K562 (cell line): ENCODE results near the gene WWP2. TPM values are rescaled to one million over a fixed set of nuclear protein-coding genes. Genes with fewer than 3 reads are reported as not detected.

Source experiments
- ATAC-seq: fragments of 200-7000 bp; cut with Tn5 transposase; 3 replicates; pipeline ENCODE4 v1.9.1; 2020; ENCODE audit warnings: moderate library complexity
- BruUV-seq: library from RNA; stranded (reverse); fragments of 400-500 nt; replicated peaks from 2 replicates; lab custom pipeline; 2021; lab: Mats Ljungman, UMichigan
- CTCF ChIA-PET: fragments of 300-600 bp; formaldehyde crosslinking; extraction: SDS; loops from one replicate; lab custom pipeline; 2021; ENCODE audit warnings: low intra/inter-chr PET ratio; lab: Yijun Ruan, JAX
- POLR2A ChIA-PET: fragments of 300-600, 350-650 bp; sonication (Branson Sonifier 250); formaldehyde crosslinking; extraction: SDS; loops from one replicate; lab custom pipeline; 2021; ENCODE audit warnings: antibody characterized with exemption, inconsistent platforms; lab: Yijun Ruan, JAX
- DNase-seq, 4 experiments: peaks; one replicate each; pipeline versions ENCODE4 v3.0.0 to v3.0.0-alpha.2; 2011 to 2018; ENCODE audit warnings: low spot score in 3 of 4, mixed read lengths in 3 of 4; ENCODE audit errors: extremely low read depth in 1 of 4
- FAIRE-seq: peaks from 2 replicates; lab custom pipeline; 2011; peaks lifted over from hg19 to GRCh38; lab: Jason Lieb, UNC
- H2AFZ ChIP-seq: 2 replicates; pipeline ENCODE4 v1.6.0; 2011; ENCODE audit warnings: low read depth, low read length, control low read depth, inconsistent platforms
- H3K27ac ChIP-seq: fragments of 200-600 bp; 3 replicates; pipeline ENCODE4 v1.8.0; 2011; ENCODE audit warnings: low read depth, mild to moderate bottlenecking, control low read depth, inconsistent platforms, low read length, moderate library complexity, mixed read lengths; ENCODE audit errors: extremely low read depth
- H3K27me3 ChIP-seq, 2 experiments: fragments of 300-600 bp in 1 of 2; 2 replicates in 1 of 2; 3 replicates in 1 of 2; pipeline versions ENCODE4 v1.6.0 to v1.8.0; 2011; ENCODE audit warnings: inconsistent platforms in 2 of 2, low read length in 2 of 2, mild to moderate bottlenecking in 1 of 2, mixed read lengths in 1 of 2, moderate library complexity in 1 of 2; ENCODE audit not compliant: control insufficient read depth in 2 of 2, insufficient read depth in 2 of 2
- H3K36me3 ChIP-seq: fragments of 300-600 bp; 3 replicates; pipeline ENCODE4 v1.8.0; 2011; ENCODE audit warnings: mild to moderate bottlenecking, low read length, inconsistent platforms; ENCODE audit not compliant: control insufficient read depth, insufficient read depth
- H3K4me1 ChIP-seq, 2 experiments: fragments of 200-600 bp in 1 of 2; replicated peaks in 1 of 2; 2 replicates in 1 of 2; 3 replicates in 1 of 2; pipeline versions ENCODE4 v1.5.1 to v1.8.0; 2011; ENCODE audit warnings: inconsistent platforms in 2 of 2, low read length in 2 of 2, mild to moderate bottlenecking in 1 of 2, mixed read lengths in 1 of 2, moderate library complexity in 1 of 2; ENCODE audit not compliant: control insufficient read depth in 2 of 2, insufficient read depth in 2 of 2
- H3K4me2 ChIP-seq: 2 replicates; pipeline ENCODE4 v1.6.1; 2011; ENCODE audit warnings: low read length, control low read depth, inconsistent platforms, mixed read lengths; ENCODE audit not compliant: insufficient read depth
- H3K4me3 ChIP-seq: fragments of 200-600 bp; sonication (generic), shearing (Covaris generic); 2 replicates; pipeline ENCODE4 v1.5.1; 2016; ENCODE audit warnings: control low read depth, inconsistent platforms
- H3K79me2 ChIP-seq: fragments of 200-600 bp; 3 replicates; pipeline ENCODE4 v1.8.0; 2011; ENCODE audit warnings: low read length, inconsistent platforms; ENCODE audit not compliant: control insufficient read depth, insufficient read depth
- H3K9ac ChIP-seq, 2 experiments: 2 replicates each; pipeline versions ENCODE4 v1.6.0 to v1.6.1; 2011; ENCODE audit warnings: low read depth in 2 of 2, low read length in 2 of 2, control low read depth in 1 of 2, inconsistent platforms in 1 of 2, mild to moderate bottlenecking in 1 of 2, mixed read lengths in 1 of 2; ENCODE audit not compliant: insufficient read depth in 1 of 2
- H3K9me1 ChIP-seq: one replicate; pipeline ENCODE4 v1.6.0; 2011; ENCODE audit warnings: inconsistent platforms, mild to moderate bottlenecking, low read length, moderate library complexity; ENCODE audit not compliant: control insufficient read depth, insufficient read depth
- H3K9me3 ChIP-seq: replicated peaks from 2 replicates; pipeline ENCODE4 v1.5.1; 2011; ENCODE audit warnings: low read depth, low read length, inconsistent platforms; ENCODE audit not compliant: control insufficient read depth, insufficient read depth
- H4K20me1 ChIP-seq: replicated peaks from 2 replicates; pipeline ENCODE4 v1.6.1; 2011; ENCODE audit warnings: low read length, inconsistent platforms, mixed read lengths; ENCODE audit not compliant: control insufficient read depth, insufficient read depth
- BRCA1 ChIP-seq, 2 experiments: fragments of 450-650 bp in 1 of 2; sonication (generic) in 1 of 2; formaldehyde crosslinking in 1 of 2; IDR thresholded peaks; 2 replicates each; pipeline versions ENCODE4 v1.5.0 to v1.6.1; 2017 to 2020; ENCODE audit warnings: mild to moderate bottlenecking in 1 of 2, missing genetic modification reagents in 1 of 2
- BRF1 ChIP-seq: IDR thresholded peaks from 3 replicates; pipeline ENCODE4 v1.6.1; 2011; ENCODE audit warnings: borderline replicate concordance, mild to moderate bottlenecking; ENCODE audit not compliant: insufficient read length; ENCODE audit errors: extremely low read depth
- HMG20A ChIP-seq: fragments of 450-650 bp; formaldehyde crosslinking; conservative IDR thresholded peaks from 2 replicates; pipeline ENCODE4 v1.4.0; 2020; ENCODE audit warnings: mild to moderate bottlenecking, mixed read lengths
- HMG20B ChIP-seq: fragments of 250-450 bp; sonication (Bioruptor Pico); IDR thresholded peaks from 2 replicates; pipeline ENCODE4 v1.5.0; 2021; ENCODE audit warnings: mild to moderate bottlenecking
- KLF1 ChIP-seq: fragments of 450-650 bp; IDR thresholded peaks from 2 replicates; pipeline ENCODE4 v1.6.1; 2016; ENCODE audit warnings: missing genetic modification characterization, missing compliant biosample characterization
- MYNN ChIP-seq, 2 experiments: sonication (generic); formaldehyde crosslinking in 1 of 2; IDR thresholded peaks; 2 replicates each; pipeline versions ENCODE4 v1.5.0 to v1.6.1; 2016 to 2020; ENCODE audit warnings: antibody characterized with exemption in 1 of 2, missing genetic modification reagents in 1 of 2
- RBM15 ChIP-seq: fragments of 200-400 bp; formaldehyde crosslinking; IDR thresholded peaks from 2 replicates; pipeline ENCODE4 v1.6.1; 2018; ENCODE audit warnings: mild to moderate bottlenecking, low read length, moderate library complexity; ENCODE audit not compliant: insufficient read depth
- RFX1 ChIP-seq: fragments of 450-650 bp; IDR thresholded peaks from 2 replicates; pipeline ENCODE4 v1.6.1; 2016; ENCODE audit warnings: mild to moderate bottlenecking, moderate library complexity
- RHOXF2B ChIP-seq: fragments of 250-450 bp; sonication (Bioruptor Pico); conservative IDR thresholded peaks from 2 replicates; pipeline ENCODE4 v1.5.1; 2021
- SUPT5H ChIP-seq: fragments of 450-650 bp; IDR thresholded peaks from 2 replicates; pipeline ENCODE4 v1.6.1; 2016
- TCFL5 ChIP-seq: fragments of 250-450 bp; sonication (Bioruptor Pico); conservative IDR thresholded peaks from 2 replicates; pipeline ENCODE4 v1.6.1; 2021; ENCODE audit warnings: mild to moderate bottlenecking, moderate library complexity, matching md5 sums
- ZNF436 ChIP-seq: fragments of 250-450, 450-650 bp; sonication (Bioruptor Pico); formaldehyde crosslinking; IDR thresholded peaks from 2 replicates; pipeline ENCODE4 v1.7.0; 2020; ENCODE audit warnings: mild to moderate bottlenecking
- ZNF699 ChIP-seq: fragments of 250-450 bp; sonication (Bioruptor Pico); IDR thresholded peaks from 2 replicates; pipeline ENCODE4 v1.8.0; 2021; ENCODE audit warnings: mild to moderate bottlenecking, moderate library complexity; ENCODE audit not compliant: insufficient replicate concordance
- WGBS: fragments of 100-300 bp; shearing (Covaris generic); methylation state at CpG from one replicate; pipeline ENCODE4 v1.1.6; 2016; ENCODE audit warnings: low coverage, mixed read lengths; ENCODE audit not compliant: insufficient coverage; ENCODE audit errors: missing lambda C conversion rate; 5-methylcytosine and 5-hydroxymethylcytosine counted together
- in situ Hi-C: fragments of 300-500 bp; cut with MboI; formaldehyde crosslinking; loops from 4 replicates; pipeline ENCODE4 v1.15.0; 2018; ENCODE audit warnings: inconsistent platforms, mixed read lengths
- intact Hi-C: fragments of 100-400 bp; cut with micrococcal nuclease; formaldehyde crosslinking; loops from 2 replicates; pipeline ENCODE4 v1.14.2; 2022
- polyA plus RNA-seq, 8 experiments: library from polyadenylated mRNA; depleted of rRNA in 4 of 8; stranded (reverse) in 5 of 8; unstranded in 3 of 8; fragments of >200 nt; fragmentation: Nextera tagmentation in 2 of 8; fragmentation: Illumina TruSeq in 1 of 8; extraction: Ambion mirVana in 2 of 8; extraction: Trizol in 1 of 8; gene quantifications; 2 replicates each; pipeline versions ENCODE4 v1.2.1 to v1.2.3, GENCODE V29; 2011 to 2014; ENCODE audit warnings: inconsistent platforms in 1 of 8, missing spikeins in 1 of 8
- total RNA-seq, 7 experiments: library from RNA; depleted of rRNA in 6 of 7; stranded (reverse); fragments of >200 nt in 6 of 7; fragmentation: Illumina TruSeq in 2 of 7; extraction: Trizol in 2 of 7; gene quantifications; 2 replicates each; pipeline versions ENCODE4 v1.2.1 to v1.2.3, GENCODE V29; 2011 to 2021; ENCODE audit warnings: low replicate concordance in 1 of 7
- TF ChIP-seq, protein P1 (sequence below): sonication (generic); formaldehyde crosslinking; IDR thresholded peaks from 2 replicates; pipeline ENCODE4 v1.9.0; 2022; ENCODE audit warnings: mild to moderate bottlenecking, missing genetic modification reagents

WWP2 gene
- total and polyA plus RNA-seq, 9 of the 15 experiments (the other 6 are each of a cell fraction or from before 2014, with no cell fraction given) = 1.9 to 34.4 (median 14.6) TPM

DNA sequence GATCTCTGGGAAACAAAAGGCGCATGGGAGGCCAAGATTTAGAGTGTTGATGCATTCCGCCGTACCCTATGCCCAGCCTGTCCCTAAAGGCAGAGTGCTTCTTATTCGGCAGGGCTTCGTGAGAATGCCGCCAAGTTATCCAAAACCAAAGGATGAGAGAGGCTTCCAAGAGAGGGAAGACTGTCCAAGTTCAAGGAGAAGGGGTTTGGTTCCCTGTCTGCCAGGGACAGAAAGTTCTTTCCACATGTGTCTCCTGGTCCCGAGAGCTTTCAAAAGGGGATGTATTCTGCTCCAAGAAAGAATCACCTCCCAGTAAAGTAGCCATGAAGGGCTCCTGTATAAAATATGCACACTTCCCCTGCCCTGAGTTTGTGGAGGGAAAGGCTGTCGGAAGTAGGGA is 146.9 kb downstream of the WWP2 start:
- H3K4me1 ChIP-seq = peaks cover 3% of the 10 kb centered on the region in 2 experiments; a peak in 2 of 5 replicates
- no peak for FAIRE-seq
- DNase-seq = no peak
- H3K36me3 ChIP-seq = peaks cover 13% of the 10 kb centered on the region; the same call in 2 of the 3 replicates
- no peak for TF ChIP-seq BRF1
- no peak for TF ChIP-seq TCFL5
- TF ChIP-seq RHOXF2B (CRISPR knock-in tag) = no peak
- TF ChIP-seq ZNF699 (CRISPR knock-in tag) = no peak
- TF ChIP-seq SUPT5H = no peak
- TF ChIP-seq RFX1 = no peak
- TF ChIP-seq MYNN (IDR thresholded peaks at IDR 0.05) = no peak
- no peak for TF ChIP-seq MYNN (CRISPR knock-in tag; IDR thresholded peaks at IDR 0.05)
- no peak for TF ChIP-seq HMG20A (CRISPR knock-in tag)
- TF ChIP-seq KLF1 (tag) = no peak
- no peak for TF ChIP-seq RBM15
- TF ChIP-seq ZNF436 (CRISPR knock-in tag) = no peak
- no peak for TF ChIP-seq BRCA1 (IDR thresholded peaks at IDR 0.05)
- no peak for TF ChIP-seq BRCA1 (CRISPR knock-in tag; IDR thresholded peaks at IDR 0.05)
- no peak for TF ChIP-seq HMG20B (CRISPR knock-in tag)
- TF ChIP-seq, protein P1, sequence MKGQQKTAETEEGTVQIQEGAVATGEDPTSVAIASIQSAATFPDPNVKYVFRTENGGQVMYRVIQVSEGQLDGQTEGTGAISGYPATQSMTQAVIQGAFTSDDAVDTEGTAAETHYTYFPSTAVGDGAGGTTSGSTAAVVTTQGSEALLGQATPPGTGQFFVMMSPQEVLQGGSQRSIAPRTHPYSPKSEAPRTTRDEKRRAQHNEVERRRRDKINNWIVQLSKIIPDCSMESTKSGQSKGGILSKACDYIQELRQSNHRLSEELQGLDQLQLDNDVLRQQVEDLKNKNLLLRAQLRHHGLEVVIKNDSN (CRISPR knock-in tag) = no peak
- TF ChIP-seq, all 486 proteins: peak for 0
- ATAC-seq = no peak
- Histone ChIP-seq H3K4me3 (no peak overlapping the region), H3K27me3 (no peaks in the 10 kb centered on the region), H3K4me2 (no peak overlapping the region), H3K27ac (no peak overlapping the region), H3K9me3 (no peaks in the 10 kb centered on the region), H3K79me2 (no peaks in the 10 kb centered on the region), H4K20me1 (no peaks in the 10 kb centered on the region), H3K9ac (no peak overlapping the region), H3K9me1 (no peaks in the 10 kb centered on the region), H2AFZ (no peak overlapping the region)
- in situ Hi-C loops = no loop called here
- WGBS = 94% methylated on average over 8 of the region's 8 CpGs
- ChIA-PET CTCF (no interaction called here), POLR2A (no interaction called here)
- no TSS peak for BruUV-seq
- intact Hi-C loops = no loop called here
